NOMO-1 (cell line): ENCODE measurements around the gene KCNG2.

Experiments used
- DNase-seq, 2 experiments: peaks; one replicate each; lab custom pipeline; 2025; ENCODE audit not compliant: unreplicated experiment in 2 of 2; lab: John Stamatoyannopoulos, UW

The KCNG2 gene

DNA sequence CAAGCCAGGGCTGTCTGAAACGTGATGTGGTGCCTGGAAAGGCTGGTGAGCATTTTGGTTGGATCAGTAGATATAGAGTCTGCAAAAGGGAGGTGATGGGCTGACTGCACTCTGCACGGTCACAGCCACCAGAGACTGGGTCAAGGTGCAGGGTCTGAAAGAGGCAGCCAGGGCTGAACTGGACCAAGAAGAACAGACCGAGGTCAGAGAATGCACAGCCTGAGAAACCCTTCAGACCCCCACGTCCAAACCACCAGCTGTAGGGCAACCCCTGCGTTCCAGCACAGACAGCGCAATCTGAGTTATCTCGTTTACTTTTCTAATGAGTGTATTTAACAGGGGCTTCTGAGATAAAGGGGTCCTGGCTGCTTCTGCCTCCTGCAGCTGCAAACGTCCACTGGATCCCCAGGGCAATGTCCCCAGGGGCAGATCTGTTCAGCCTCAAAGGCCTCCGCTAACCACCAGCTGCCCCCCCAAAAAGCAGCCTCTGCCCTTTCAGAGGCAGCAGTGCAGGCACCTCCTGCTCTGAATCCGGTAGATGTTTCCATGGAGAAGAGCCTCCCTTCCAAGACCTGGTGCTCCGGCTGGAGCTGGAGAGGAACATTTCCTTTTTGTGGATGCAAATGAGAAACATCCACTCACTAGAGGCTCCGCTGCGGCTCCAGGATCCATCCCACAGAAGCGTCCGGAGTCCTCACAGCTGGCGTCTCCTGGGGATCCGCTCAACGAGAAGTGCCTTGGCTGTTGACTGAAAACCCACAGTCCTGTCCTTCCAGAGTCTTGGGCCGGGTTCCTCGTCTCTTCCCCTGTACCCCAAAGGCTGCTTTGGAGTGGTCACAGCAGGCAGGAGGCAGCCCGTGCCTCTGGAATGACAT, 970 bp upstream of the KCNG2 start:
- DNase-seq, result no peak

DNA sequence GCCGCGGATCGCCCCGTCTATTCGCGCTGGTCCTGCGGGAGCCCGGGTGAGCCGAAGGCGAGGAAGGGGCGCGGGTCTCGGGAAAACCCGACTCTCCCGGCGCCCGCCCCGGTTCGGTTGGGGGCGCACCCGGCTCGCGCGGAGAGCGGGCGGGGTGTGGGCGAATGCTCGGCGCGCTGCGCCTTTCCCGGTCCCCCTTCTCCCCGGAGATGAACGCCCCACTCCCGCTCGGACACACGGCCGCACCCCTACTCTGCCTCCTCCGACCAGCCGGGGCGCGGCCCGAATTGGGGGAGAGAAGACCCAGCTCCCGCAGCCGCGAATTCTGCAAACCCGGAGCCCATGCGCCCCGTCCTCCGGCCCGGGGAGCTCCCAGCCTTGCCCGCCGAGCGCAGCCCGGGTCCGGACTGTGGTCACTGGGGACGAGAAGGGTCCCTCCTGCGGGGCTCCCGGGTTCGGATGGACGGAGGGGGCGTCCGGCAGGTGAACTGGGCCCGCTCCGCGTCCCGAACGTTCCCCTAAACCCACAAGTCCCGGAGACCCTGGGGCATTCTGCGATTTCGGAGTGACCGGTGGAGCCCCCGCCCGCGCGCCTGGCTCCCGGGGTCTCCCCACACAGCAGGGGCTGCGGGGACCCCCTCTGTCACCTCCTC, 734 bp downstream of the KCNG2 start:
- no peak for DNase-seq

DNA sequence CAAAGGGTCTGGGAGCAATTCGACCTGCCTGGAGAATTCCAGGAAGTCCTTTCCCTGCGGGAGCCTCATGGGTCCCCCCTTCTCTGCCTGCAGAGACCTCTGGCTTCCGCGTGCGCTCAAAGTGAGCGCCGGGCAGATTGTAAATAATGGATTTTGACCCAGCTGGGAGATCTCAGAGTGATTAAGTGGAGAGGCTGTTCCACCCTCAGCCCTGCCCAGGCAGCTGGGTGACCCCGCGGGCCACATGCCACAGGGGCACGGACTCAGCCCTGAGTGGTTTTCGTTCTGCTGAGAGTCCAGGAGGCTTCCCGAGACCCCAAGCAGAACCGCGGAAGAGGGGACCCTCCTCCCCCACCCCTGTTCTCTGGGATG, 1.2 kb downstream of the KCNG2 start:
- no peak for DNase-seq

DNA sequence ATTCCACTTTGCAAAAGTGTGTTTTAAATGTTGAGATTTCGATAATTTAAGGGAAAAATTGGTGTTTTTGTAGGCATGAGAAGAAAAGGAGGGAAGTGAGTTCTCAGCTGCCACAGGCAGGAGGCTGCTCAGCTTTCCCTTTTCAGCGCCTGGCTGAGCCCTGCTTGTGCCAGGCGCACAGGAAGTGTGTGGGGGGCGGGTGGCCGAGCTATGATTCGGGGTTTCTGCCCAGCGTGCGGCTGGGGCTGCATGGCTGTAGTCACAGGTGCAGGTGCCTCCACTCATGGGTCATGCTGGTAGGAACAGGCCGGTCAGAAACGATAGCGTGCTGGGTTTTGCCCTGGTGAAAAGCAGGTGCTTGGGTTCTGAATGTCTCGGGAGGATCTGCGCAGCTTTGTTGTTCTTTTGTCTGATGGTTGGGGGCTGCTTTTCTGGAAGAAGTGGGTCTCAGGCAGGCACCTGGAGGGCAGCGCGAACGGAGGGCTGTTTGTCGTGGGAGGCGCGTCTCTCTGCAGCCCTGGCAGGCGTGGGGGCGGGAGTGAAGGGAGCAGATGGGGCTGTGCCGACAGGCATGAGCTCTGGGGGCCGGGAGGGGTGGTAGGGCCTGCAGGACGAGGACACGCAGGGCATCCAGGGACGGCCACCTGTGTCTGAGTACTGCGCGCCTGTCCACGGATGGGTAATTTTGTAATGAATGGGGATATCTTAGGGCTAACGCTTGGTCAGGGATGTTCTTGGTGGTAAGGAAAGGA, 2.1 kb downstream of the KCNG2 start:
- DNase-seq, result no peak

DNA sequence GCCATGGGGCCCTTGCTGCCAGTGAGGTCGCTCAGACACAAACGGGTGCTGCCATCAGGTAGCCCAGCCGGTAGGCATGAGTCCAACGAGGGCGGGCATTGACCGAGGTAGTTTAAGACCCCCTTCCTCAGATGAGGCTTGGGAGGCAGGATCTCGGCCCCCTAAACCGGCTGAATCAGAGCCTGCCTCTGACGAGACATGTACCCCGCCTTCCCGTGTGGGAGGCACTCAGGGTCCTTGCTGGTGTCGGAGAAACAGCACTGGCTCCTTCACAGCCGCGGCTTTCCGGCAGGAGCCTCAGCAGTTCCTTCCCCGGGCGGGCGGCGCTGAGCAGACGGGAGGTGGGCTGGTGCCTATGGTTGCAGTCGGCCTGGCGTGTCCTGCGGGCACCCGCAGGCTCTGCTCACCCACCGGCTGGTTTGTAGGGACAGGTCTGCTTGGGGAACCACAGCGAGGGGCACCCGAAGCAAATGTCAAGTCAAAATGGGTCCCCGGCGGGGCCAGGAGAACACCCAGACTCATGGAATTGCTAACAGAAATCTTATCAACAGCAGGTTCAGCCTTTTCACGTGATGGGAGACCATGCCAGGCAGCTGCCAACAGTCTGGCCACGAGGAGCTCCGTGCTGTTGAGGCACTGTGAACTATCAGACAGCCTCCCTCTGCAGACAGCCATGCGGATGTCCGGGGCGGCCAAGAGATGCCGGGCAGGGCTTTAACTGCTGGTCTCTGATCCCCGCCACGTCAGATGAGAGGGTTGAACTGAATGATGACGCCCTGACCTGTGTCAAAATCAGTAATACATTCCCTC, 2.8 kb downstream of the KCNG2 start:
- no peak for DNase-seq

DNA sequence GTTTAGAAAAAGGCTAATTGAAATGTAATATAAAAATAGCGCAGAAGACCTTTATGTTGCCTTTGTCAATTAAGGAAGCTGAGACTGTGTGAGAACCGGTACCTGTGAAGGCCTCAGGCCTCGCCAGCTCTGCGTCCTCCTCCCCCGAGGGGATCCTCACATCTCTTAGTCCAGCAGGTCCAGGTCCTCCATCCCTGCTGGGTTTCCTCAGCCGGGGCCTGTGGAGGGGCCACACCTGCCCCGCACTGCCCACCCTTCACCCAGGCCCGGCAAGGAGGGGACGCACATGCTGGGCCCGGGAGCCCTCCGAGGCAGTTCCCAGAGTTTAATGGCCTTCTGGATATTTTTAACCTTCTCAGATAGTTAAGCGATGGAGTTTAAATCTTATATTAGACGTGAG, 3.5 kb downstream of the KCNG2 start:
- no peak for DNase-seq

DNA sequence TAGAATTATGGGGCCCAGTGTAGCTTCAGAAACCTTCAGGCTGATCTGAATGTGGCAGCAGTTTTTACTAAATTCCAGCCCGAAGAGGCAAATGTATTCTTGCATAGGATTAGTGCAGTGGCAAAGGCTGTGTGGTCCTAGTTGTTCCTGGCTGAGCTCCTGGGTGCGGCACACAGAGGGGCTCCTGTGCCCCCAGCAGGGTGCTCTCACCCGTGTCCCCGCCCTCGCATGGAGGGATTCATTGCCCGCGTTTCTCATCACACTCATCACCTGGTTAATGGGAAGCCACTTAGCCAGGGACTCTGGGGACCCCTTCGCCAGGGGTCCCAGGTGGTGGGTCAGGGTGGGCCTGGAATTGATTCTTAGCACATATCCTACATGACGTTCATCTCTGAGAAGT, 3.9 kb downstream of the KCNG2 start:
- no peak for DNase-seq

DNA sequence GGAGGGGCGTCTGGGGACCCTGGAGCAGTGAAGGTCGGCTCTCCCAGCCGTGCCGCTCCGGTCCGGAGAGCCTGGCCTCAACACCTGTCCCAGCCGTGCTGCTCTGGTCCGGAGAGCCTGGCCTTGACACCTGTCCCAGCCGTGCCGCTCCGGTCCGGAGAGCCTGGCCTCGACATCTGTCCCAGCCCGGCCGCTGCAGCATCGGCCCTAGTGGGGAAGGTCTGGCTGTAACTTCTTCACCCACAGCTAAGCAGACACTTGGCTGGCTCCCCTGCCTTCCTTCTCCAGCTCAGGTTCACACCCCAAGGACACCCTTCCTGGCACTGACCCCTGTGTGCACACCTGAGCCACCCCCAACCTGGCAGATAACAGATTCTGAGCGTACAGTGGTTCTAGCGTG, 4.6 kb downstream of the KCNG2 start:
- no peak for DNase-seq

DNA sequence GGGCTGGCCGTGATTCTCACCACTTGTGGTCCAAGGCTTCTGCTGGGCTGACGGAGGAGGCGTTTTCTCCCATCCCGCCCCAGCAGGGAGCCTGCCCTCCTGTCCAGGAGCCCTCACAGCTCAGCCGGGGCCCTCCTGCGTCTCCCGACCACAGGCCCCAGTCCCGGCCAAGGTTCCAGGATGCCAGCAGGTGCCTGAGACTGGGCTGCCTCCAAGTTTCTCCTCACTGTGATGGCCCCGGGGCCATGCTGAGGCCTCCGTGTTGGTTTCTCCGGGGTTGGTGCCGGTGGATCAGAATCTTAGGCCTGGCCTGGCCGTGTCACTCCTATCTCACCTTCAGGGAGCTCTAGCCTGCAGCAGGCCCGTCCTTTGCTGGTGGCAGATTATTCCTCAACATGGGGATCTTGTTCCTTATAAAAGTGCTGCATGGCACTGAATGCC, 5.9 kb downstream of the KCNG2 start:
- no peak for DNase-seq

DNA sequence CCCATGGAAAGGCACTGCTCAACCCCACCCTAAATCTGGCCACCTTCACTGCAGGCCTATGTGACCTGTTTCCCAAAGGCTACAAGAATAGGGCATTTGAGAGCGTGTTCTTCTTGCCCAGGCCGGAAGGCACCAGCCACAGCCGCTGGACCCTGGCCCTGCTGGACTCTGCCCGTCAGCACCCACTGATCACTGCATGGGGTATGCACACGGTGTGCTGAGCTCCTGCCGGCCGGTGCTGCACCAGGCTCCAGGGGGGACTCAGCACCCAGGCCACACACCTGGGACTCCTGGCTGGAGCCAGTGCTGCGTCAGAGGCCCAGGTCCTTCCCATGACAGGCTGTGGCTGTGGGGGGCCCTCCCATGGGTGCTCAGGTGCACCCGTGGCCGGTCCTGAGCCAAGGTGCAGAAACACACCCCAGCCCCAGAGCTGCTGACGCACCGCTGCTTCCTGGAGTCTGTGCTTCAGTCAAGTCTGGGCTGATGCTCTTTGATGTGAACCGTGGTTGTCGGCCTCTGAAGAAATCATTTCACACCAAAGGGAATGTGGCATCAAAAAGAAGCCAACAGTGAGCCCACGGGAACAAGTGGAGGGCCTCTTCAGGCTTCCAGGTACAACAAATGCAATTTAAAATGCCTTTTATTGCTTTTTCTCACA, 6.5 kb downstream of the KCNG2 start:
- no peak for DNase-seq

DNA sequence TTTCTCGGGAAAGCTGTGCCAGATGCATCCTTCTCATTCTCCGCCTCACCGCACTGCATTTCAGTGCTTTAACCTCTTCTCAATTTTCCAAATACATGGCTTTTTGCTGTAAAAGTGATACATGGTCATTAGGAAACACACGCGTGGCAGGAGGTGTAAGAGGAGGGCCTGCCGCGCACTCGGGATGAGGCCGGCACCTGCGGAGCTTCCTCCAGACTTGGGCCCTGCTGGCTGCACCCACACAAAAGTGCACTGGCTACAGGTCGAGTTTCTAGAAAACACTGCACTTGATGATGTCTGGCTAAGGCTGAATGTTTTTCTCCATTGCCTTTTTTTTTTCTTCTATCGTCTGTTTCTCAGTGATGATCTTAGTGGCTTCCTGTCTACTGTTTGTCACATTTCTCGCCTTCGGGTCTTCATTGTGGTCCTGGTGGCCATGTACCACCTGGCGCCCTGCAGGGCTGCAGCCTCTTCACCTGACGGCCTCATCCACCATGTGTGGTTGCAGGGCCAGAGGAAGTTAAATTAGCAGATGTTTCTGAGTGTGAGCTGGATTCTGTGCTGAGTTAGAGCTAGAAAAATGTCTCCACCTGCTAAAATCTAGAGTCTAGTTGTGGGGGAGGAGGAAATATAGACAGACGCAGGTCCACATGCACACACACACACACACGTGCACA, 7.6 kb downstream of the KCNG2 start:
- DNase-seq, result no peak

DNA sequence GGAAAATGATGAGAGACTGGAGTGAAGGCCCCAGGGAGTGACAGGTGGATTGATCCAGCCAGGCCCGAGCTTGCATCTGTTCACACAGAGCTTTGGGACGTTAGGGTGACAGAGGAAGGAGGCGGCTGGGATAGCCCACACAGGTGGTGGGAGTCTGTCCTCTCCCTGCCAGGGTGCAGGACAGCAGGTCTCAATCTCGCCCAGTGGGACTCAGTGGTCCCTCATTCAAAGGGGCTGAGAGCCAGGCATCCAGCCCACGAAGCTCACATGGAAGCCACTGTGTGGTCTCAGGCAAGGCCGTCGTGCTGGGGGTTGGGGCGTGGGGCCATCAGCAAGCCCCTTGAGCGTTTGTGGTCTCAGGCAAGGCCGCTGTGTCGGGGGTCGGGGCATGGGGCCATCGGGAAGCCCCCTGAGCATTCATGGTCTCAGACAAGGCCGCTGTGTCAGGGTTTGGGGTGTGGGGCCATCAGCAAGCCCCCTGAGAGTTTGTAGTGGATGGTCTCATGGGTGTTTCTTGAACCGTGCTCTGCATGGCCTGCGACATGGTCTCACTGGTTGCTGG, 8.3 kb downstream of the KCNG2 start:
- DNase-seq, result no peak

DNA sequence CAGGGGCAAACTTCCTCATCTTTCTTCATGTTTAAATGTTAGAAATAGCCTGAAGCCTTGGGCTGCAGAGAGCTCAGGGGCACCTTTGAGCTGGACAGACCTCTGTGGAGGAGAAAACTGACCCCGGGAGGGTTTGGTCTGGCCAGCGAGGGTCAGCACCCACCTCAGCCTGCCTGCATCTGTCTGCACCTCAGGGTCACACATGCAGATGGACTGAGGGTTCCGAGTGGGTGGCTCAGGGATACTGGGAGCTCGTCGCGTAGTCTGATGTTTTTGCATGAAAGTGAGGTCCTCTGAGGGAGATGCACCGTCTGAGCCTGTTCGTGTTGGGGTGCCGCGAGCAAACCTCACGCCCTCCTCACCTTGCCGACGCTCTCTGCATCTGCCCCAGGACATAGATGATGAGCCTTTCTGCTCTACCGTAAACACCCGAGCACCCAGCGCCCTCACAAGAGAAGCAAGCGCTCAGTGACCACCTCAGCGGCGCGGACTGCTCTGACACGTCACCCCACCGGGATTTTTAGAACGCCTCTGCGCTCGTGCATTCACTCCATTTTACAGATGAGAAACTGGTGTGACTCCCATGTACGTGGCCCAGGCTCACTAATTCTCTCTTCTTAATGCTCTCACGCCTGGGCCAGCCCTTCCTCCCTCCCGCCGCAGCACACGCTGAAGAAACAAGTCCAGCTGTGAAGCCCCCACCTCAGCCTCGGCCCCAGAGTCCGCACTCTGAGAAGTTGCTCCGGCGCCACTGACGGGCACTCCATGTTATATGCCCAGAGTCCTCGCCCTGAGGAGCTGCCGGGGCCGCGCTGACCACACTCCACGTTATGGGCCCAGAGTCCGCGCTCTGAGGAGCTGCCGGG, 9.5 kb downstream of the KCNG2 start:
- no peak for DNase-seq

DNA sequence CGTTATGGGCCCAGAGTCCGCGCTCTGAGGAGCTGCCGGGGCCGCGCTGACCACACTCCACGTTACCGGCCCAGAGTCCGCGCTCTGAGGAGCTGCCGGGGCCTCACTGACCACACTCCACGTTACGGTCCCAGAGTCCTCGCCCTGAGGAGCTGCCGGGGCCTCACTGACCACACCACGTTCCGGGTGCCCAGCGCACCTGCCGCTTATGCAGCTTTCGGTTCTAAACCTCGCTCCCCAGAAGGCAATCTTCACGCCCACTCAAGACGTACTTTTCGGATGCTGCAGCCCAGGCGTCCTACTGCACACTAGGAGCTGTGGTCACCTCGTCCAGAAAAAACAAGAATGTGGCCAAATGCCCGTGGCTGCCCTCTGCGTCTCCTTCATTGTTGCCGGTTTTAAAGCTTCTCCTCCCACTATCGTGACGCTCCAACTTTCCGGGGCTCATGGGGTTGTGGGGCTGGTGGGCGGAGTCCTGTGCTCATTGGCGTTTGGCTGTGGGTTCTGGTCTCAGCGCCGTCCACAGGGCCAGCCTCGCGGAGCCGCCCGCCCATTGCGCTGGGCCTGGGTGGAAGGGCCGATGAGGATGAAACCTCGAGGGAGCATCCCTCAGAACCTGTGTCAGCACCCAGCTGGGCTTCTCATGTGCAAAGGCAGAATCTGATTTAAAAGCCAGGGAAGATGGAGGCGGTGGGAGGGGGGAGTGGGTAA, 11.9 kb downstream of the KCNG2 start:
- no peak for DNase-seq

DNA sequence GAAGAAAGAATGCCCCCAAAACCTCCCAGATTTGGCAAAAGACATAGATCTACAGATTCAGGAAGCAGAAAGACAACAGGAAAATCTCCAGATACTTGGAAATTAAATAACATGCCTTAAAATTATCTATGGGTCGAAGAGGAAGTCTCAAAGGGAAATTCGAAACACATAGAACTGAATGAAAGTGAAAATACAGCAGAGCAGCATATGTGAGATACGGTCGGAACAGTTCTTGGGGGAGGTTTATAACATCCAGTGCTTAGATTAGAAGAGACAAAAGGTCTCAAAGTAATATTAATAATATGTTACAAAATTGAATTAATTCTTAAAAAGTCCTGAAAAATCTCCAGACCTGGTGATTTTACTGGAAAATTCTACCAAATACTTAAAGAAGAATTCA, 14.3 kb downstream of the KCNG2 start:
- no peak for DNase-seq

DNA sequence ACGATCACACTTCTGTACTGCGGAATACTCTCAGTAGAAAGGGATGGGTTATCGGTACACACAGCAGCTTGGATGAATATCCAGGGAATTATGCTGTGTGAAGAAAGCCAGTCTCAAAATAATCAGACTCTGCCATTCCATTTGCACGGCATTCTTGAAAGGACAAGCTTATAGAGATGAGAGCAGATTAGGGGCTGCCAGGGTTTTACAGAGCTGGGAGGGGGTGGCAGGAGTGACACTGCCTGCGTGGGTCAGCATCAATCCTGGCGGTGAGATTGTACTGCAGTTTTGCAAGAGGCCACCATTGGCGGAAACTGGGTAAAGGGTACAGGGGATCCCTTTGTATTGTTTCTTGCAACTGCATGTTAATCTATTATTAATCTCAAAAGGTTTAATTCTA, 16.6 kb downstream of the KCNG2 start:
- no peak for DNase-seq

DNA sequence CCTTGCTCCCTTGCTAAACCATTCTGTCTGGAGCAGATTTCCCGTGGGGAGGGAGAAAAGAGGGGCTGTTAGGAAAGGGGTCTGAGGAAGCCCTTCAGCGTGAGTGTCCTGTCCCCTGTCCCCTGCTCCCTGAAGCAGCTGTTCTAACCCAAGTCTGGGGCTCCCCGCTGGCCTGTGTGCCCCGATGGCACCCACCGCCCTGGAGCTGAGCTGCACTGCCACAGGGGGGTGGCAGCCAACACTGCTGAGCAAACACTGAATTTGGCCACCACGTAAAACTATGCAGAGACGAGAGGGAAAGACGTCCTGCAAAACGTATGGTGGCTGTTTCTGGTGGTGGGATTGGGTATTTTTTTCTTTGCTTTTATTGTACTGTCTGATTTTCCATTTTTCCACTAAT, 17.9 kb downstream of the KCNG2 start:
- no peak for DNase-seq

DNA sequence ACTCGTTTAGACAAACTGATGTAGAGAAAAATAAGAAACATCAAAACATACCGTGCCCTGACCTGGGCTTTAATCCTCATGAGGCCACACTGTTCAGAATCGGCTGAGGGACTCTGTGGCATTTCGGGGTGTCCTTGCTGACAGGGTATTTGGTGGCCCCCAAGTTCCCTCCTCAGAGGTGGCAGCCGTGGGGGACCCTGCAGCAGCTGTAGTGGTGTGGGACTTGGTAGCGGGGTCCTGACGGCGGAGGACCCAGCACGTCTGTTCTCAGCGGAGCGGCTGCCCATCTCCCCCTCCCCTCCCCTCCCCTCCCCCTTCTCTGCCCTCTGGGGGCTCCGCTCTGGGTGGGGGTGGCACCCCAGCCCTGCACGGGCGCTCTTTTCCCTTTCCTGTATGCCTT, 18.4 kb downstream of the KCNG2 start:
- no peak for DNase-seq
